Fibroblast of lung (primary cell): ENCODE measurements around the gene XBP1. TPM values are rescaled to one million over a fixed set of nuclear protein-coding genes. Genes with fewer than 3 reads are reported as not detected.
A peak's percentile ranks its signal among the peaks of the same experiment; 100 is the strongest.

Experiments
- DNase-seq, 2 donors: peaks; one replicate each; pipeline versions ENCODE4 v3.0.0 to v3.0.0-alpha.2; 2010; ENCODE audit warnings: low read depth in 2 of 2
- H2AFZ ChIP-seq: 2 replicates; pipeline ENCODE4 v1.5.1; 2012; ENCODE audit warnings: low read length, control low read depth, inconsistent platforms
- H3K27ac ChIP-seq: 2 replicates; pipeline ENCODE4 v1.5.1; 2011; ENCODE audit warnings: low read length, control low read depth; ENCODE audit not compliant: insufficient read depth
- H3K27me3 ChIP-seq: 2 replicates; pipeline ENCODE4 v1.5.1; 2011; ENCODE audit warnings: mild to moderate bottlenecking, low read length; ENCODE audit not compliant: control insufficient read depth, insufficient read depth
- H3K36me3 ChIP-seq: 2 replicates; pipeline ENCODE4 v1.5.1; 2011; ENCODE audit warnings: low read length; ENCODE audit not compliant: control insufficient read depth, insufficient read depth
- H3K4me1 ChIP-seq: 2 replicates; pipeline ENCODE4 v1.5.1; 2011; ENCODE audit warnings: low read length; ENCODE audit not compliant: control insufficient read depth, insufficient read depth; ENCODE audit errors: extremely low read depth
- H3K4me2 ChIP-seq: 2 replicates; pipeline ENCODE4 v1.5.1; 2011; ENCODE audit warnings: low read length, control low read depth; ENCODE audit not compliant: insufficient read depth; ENCODE audit errors: extremely low read depth
- H3K4me3 ChIP-seq, 4 experiments: fragments of 200-600 bp in 1 of 4; sonication (generic) in 1 of 4; replicated peaks in 1 of 4; 2 replicates each; pipeline ENCODE4 v1.5.1; 2011 to 2016; ENCODE audit warnings: low read length in 4 of 4, low read depth in 3 of 4, mild to moderate bottlenecking in 3 of 4, control low read depth in 2 of 4, inconsistent platforms in 1 of 4, mixed read lengths in 1 of 4; ENCODE audit not compliant: insufficient read depth in 1 of 4; ENCODE audit errors: control extremely low read depth in 1 of 4
- H3K79me2 ChIP-seq: 2 replicates; pipeline ENCODE4 v1.5.1; 2012; ENCODE audit warnings: mild to moderate bottlenecking, low read length, inconsistent platforms; ENCODE audit not compliant: control insufficient read depth, insufficient read depth
- H3K9ac ChIP-seq: 2 replicates; pipeline ENCODE4 v1.5.1; 2011; ENCODE audit warnings: mild to moderate bottlenecking, low read length, control low read depth; ENCODE audit not compliant: insufficient read depth
- H3K9me3 ChIP-seq: 2 replicates; pipeline ENCODE4 v1.5.1; 2012; ENCODE audit warnings: low read depth, low read length; ENCODE audit not compliant: control insufficient read depth, insufficient read depth
- H4K20me1 ChIP-seq: 2 replicates; pipeline ENCODE4 v1.5.1; 2011; ENCODE audit warnings: low read length; ENCODE audit not compliant: control insufficient read depth, insufficient read depth; ENCODE audit errors: extremely low read depth
- EZH2 ChIP-seq: IDR thresholded peaks from 2 replicates; pipeline ENCODE4 v1.5.1; 2012; ENCODE audit warnings: low read length, control low read depth, mild to moderate bottlenecking; ENCODE audit errors: missing control alignments
- polyA plus RNA-seq, 2 donors: library from polyadenylated mRNA; depleted of rRNA in 1 of 2; stranded (reverse) in 1 of 2; unstranded in 1 of 2; fragments of >200 nt; gene quantifications; 2 replicates each; pipeline ENCODE4 v1.2.1, GENCODE V29; 2011 to 2012; ENCODE audit warnings: missing spikeins in 1 of 2
- total RNA-seq: library from RNA; depleted of rRNA; stranded (reverse); fragments of >200 nt; gene quantifications from 2 replicates; pipeline ENCODE4 v1.2.1, GENCODE V29; 2014
- TF ChIP-seq, protein P1 (sequence below), 2 donors: IDR thresholded peaks in 1 of 2; conservative IDR thresholded peaks in 1 of 2; 1 replicate in 1 of 2; 2 replicates in 1 of 2; pipeline ENCODE4 v1.5.1; 2011 to 2012; ENCODE audit warnings: low read length in 2 of 2, control low read depth in 1 of 2, inconsistent platforms in 1 of 2, low read depth in 1 of 2, mild to moderate bottlenecking in 1 of 2

The XBP1 gene
- total and polyA plus RNA-seq, 2 donors (not counting 1 experiment from before 2014, with no cell fraction given), result 144 to 241 TPM

- Histone ChIP-seq H3K4me1 (no peaks in the 10 kb centered on the region), H3K36me3 (no peaks in the 10 kb centered on the region), H3K4me2 (peak overlapping the region; percentile 51), H3K9me3 (no peaks in the 10 kb centered on the region), H3K27me3 (no peaks in the 10 kb centered on the region), H3K4me3 (peak overlapping the region in 1 of 4 experiments; percentile 23), H3K79me2 (no peaks in the 10 kb centered on the region), H4K20me1 (no peaks in the 10 kb centered on the region), H3K9ac (no peak overlapping the region), H2AFZ (no peak overlapping the region), H3K27ac (peak overlapping the region; percentile 22)
- peak; percentile 84 to 87 for DNase-seq
- no peak for TF ChIP-seq EZH2
- TF ChIP-seq, protein P1, sequence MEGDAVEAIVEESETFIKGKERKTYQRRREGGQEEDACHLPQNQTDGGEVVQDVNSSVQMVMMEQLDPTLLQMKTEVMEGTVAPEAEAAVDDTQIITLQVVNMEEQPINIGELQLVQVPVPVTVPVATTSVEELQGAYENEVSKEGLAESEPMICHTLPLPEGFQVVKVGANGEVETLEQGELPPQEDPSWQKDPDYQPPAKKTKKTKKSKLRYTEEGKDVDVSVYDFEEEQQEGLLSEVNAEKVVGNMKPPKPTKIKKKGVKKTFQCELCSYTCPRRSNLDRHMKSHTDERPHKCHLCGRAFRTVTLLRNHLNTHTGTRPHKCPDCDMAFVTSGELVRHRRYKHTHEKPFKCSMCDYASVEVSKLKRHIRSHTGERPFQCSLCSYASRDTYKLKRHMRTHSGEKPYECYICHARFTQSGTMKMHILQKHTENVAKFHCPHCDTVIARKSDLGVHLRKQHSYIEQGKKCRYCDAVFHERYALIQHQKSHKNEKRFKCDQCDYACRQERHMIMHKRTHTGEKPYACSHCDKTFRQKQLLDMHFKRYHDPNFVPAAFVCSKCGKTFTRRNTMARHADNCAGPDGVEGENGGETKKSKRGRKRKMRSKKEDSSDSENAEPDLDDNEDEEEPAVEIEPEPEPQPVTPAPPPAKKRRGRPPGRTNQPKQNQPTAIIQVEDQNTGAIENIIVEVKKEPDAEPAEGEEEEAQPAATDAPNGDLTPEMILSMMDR (conservative IDR thresholded peaks at IDR 0.05 in 1 of 2, IDR thresholded peaks at IDR 0.05 in 1 of 2; ENCODE audit: low read depth in 1 of 2, low read length in 2 of 2), result no peak
Measured at GRCh38 chr22:28750471-28750881, 49.9 kb downstream of the XBP1 start.

Other genes starting within 250 kb of the XBP1 start
- gene TTC28, start 120.7 kb downstream of the XBP1 start, total RNA-seq, result 22.9 and 31.4 TPM in 2 replicates
- 8.2 and 8.6 TPM in 2 replicates for gene TTC28, start 120.7 kb downstream of the XBP1 start, polyA plus RNA-seq
- 13.4 and 14.5 TPM in 2 replicates for gene CHEK2, start 58.7 kb downstream of the XBP1 start, total RNA-seq
- gene CHEK2, start 58.7 kb downstream of the XBP1 start, polyA plus RNA-seq, result 17.4 and 18.4 TPM in 2 replicates
- 19.3 and 26.6 TPM in 2 replicates for gene HSCB, start 58.5 kb downstream of the XBP1 start, total RNA-seq
- gene HSCB, start 58.5 kb downstream of the XBP1 start, polyA plus RNA-seq, result 17.7 and 22.3 TPM in 2 replicates
- 12.4 and 18.7 TPM in 2 replicates for gene CCDC117, start 27.9 kb downstream of the XBP1 start, total RNA-seq
- gene CCDC117, start 27.9 kb downstream of the XBP1 start, polyA plus RNA-seq, result 14.2 and 16.7 TPM in 2 replicates
- 2.3 and 2.6 TPM in 2 replicates for gene ZNRF3, start 83.0 kb upstream of the XBP1 start, total RNA-seq
- 1.1 and 2.5 TPM in 2 replicates for gene ZNRF3, start 83.0 kb upstream of the XBP1 start, polyA plus RNA-seq